Measurements from ENCODE around the gene NKX1-1.

NKX1-1 gene

DNA sequence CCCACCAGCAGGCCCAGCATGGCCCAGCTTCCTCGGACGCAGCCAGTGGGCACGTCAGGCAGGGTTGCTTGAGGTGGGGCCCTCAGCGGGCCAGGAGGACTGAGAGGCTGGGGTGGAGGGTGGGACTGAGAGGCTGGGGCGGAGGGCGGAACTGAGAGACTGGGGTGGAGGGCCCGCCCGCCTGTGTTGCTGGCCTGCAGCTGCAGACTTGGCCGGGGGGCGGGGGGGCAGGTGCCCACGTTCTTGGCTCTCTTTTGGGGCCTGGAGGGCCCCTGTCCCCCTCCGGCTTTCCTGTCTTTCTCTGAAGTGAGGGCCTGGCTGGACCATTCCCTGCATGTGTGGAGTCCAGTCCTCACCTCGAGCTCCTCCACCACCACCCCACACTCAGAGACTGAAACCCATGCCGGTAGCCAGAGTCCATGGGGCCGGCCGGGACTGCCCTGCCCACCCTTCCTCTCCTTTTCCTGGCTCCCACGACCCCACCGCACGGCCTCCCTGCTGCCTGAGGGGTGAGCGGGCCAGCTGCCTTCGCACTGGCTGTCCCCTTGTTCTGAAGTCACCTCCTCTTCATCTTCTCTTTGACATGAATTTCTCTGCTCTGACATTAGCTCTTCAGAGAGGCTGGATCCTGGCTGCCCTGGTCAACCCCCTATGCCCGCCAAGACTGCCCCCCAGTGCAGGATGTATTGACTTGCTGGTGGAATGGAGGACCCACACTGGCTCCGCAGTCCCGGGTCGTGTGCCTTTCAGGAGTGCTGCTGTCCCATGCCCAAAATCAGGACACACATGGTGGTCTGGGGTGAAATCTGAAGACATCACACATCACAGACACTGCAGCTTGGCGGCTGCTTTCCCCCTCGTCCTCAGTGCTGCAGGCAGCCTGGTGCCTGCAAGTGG, 10.1 kb upstream of the NKX1-1 start:
- DNase-seq = no peak

DNA sequence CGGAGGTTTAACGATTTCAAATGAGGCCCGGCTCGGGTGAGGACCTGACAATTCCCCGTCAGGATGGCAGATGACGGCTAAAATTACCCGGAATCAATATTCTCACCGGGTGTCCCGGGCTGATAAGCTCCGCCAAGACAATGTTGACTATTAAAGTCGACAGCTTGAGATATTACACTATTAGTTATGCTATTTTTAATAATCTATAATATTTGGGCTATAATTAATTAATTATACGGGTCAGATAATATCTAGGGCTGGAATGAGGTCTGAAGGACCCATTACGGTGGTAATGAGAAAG, 9.4 kb upstream of the NKX1-1 start:
- DNase-seq = no peak

DNA sequence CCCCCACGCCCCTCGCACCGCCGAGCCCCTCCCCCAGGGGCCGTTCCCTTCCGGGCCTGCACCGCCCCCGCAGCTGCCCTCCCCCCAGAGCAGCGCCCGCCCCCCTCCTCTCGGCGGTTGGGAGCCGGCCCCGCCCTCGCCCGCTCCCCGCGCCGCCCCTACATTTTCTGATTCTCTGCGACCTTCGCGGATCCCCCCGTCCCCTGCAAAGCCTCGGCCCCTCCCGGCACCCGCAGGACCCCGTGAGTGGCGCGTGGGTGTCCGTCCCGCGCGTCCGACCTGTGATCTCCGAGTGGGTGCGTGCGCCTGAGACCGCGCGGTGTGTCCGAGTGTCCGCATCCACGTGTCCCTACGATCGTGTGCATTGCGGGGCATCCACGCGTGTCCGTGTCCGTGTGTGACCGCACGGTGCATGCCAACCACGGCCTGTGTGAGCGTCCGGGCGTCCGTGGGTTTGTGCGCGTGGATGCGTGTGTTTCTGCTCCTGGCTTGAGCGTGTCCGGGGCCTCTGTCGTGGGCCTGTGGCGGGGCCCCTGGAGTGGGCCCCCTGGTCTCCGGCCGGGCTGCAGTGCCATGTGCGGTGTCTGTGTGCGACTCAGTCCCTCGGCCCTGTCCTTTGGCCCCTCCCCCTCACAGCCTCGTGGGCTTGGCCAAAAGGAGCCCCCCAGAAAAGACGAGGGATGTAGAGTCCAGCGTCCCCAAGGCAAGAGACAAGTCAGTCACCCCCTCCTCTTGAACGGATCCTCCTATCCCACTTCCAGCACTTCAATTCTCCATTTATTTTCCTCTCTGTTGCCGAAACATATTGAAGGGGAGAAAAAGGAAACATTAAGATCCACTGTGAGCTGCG, 8.8 kb upstream of the NKX1-1 start:
- no peak for DNase-seq

DNA sequence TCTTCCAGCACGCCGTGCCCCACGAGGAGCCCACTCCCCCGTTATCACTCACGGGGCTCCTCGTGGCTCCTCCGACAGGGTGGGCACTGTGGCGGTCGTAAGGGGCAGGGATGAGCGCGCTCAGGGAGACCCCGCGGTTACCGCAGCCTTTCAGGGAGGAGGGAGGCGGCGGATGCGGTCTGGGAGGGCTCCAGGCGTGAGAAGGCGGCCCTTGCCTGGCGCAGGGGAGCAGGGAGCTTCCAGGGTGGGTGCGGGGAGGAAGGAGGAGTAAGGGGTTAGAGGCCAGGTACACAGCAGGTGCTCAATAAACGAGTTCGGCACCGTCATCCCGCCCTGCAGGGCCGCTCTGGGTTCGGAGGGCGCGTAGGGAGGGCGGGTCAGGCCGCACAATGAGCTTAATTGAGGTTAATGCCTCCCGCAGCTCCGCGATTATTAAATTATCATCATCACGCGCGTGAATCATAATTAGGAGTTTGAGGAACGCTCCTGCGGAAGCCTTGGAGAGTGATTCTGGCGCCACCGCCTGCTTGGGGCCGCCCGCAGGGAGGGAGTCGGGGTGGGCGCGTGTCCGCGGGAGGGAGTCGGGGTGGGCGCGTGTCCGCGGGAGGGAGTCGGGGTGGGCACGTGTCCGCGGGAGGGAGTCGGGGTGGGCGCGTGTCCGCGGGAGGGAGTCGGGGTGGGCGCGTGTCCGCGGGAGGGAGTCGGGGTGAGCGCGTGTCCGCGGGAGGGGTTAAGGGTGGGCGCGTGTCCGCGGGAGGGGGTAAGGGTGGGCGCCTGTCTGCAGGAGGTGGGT, 7.6 kb upstream of the NKX1-1 start:
- DNase-seq = no peak

DNA sequence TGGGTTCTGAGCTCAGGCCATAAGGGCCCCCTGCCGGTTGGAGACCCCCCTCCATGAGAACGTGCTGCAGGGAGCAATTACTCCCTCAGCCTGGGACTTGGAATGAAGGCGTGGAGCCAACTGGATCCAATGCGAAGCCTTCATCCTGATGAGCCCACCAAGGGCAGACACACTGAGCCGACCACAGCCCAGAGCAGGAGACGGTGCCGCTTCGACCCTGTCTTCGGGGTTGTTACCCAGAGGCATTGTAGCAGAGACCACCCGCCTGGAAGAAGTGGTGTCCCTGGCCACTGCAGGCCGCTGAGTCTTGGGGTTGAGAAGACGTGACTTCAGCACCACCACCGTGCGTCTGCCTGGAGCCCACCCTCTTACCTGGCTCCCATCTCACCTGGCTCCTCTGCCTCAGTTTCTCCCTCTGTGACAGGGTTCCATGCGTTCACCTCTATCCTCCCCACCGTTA, 7.0 kb upstream of the NKX1-1 start:
- DNase-seq = no peak

DNA sequence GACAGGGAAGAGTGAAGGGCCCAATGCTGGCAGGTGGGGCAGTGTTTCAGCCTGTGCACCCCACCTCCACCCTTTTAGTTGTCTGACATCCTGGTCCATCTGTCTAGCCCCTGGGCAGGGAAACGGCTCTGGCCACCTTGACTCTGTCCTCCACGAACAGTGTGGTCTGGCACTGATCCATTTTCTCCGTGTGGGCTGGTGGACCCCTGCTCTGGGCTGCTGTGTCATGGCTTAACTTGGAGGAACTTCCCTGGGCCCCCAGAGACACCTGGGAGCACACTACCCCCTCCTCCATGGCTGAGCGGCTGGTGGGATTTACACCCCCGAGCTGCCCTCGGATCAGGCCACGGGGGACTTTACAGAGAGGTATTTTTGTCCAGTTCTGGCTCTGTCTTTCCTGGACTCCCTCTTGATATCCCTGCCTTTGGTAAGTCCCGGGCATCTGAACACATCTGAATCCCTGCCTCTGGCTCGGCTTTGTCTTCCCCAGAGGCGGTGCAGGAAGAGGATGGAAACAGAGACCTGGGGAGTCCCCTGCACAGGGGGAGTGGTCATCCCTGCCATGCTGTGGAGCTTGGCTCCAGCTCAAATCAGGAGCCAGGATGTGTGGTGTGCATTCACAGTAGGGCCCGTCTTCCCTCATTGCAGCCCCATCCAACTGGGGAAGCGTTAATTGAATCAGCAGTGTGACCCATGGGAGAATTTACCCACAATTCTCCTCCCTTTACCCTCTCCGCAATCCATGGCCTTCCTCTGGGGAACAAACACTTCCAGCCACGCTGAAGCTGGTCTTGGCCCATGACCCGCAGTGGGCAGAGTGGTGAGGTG, 6.3 kb upstream of the NKX1-1 start:
- no peak for DNase-seq

DNA sequence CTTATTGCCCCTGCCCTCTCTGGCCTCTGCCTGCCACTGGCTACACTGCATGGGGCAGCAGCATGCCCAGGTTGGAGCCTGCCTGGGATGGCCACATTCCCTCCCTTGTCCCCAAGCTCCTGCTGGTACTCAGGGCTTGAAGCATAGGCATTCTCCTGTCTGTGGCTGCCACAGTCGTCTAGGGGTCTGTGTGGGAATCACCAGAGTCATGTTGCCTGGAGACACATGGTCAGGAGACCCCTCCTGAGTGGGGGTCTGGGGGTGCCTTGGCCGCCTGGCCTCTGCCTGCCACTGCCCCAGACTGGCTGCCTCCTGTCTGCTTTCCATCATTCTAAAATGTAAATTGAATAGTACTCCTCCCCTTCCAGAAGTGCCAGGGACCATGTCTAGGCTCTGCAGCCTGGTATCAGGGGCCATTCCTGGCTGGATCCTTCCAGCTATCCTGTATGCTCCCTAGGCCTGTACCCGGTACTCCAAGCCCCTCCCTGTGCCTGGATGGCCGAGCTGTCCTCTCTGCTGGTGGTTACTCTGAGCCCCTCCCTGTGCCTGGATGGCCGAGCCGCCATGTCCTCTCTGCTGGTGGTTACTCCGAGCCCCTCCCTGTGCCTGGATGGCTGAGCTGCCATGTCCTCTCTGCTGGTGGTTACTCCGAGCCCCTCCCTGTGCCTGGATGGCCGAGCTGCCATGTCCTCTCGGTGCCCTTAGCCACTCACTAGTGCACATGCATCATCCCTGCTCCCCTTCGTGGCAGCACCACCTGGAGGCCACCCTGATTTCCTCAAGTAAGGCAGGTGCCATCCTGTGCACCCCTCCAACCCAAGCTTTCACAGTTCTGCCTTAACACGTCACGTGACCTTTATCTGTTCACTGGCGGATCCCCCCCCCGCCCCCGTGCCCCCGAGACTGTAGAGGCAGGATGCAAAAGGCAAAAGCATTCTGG, 5.5 kb upstream of the NKX1-1 start:
- DNase-seq = no peak

DNA sequence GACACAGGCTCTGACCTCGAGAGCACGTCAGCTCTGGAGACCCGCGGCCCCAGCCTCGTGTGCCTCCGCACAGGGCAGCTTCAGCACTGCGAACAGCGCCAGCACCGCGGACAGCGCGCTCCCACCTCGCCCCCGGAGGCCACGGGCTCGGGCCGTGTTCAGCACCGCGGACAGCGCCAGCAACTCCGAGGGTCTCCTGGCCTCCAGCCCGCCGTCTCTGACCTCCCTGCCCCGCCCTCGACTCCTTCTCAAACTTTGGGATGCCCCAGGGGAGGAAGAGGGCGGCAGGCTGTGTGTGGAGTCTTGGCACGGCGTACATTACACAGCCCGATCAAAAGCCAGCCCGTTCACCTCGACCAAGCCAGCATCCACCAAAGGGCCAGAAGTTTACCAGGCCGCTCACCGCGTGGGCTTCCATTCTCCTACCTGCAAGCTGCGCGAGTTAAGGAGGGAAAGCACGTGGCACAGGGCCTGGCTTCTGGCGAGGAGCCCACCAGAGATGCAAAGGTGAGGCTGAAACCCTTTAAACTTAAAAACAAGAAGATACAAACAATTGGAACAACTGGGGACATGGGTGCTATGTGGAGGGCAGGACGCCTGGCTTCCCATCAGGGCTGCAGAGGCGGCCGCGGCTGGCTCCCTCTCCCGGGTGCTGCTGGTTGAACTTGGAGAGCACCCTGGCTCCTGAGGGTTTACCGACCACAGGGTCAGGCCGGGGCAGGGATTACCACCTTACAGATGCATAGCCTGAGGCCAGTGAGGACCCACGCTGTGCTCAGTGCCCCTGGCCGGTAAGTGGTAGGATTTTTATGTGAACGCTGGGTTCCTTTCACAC, 4.5 kb upstream of the NKX1-1 start:
- DNase-seq = no peak

DNA sequence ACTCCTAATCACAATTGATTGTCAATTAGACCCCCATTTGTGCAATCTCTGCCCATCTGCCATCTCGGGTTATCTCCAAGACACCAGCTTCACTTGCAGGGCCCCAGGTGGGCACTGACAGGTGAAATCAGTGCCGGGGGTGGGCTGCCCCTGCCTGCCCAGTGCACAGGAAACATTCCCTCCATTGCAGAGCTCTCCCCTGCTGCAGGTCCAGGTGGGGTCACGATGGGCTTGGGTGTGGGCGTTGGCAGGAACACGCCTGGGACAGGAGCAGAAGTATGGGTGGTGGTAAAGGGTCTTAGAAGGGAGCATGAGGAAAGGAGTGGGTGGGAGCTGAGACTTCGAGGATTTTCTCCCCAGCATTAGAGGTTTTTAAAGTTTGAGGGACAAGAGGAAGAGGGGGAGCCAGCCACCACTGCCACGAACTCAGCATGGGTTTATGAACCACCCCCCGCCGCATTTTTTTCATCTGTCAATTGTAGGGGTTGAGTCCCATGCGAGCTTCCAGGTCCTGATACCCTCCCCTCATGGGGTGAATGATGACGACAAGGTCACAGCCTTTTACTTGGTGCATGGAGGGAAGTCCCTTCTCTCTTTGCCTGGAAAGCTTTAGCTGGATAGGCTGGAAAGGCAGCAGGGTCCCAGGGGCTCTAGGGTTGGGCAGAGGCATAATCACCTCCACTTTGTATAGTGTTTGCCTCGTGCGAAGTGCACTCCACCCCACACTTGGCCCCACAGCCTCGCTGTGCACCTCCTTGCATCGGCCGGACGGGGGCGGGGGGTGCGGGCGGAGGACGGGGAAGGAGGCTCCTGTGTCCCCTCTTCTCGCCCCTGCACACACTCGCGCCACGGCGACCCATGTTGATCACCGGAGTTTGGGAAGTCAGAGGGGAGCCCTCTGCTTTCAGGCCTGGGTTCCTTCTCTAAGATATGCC, 3.5 kb upstream of the NKX1-1 start:
- no peak for DNase-seq

DNA sequence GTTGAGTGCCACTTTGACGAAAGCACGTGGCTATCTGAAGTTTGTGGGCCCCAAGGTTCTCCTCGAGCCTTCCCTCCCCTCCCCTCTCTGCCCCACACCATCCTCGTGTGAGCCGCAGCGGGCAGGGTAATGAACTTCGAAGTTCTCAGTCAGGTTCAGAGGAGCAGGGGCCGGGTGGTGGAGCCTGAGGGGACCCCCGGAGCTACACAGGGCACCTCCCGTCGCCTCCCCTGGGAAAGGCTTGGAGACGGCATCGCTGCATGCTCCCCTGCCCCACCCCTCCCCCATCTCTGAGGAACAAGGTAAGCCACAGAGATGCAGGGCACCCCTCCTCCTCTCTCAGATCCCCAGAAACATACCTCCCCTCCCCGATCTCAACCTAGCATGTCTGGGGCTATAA, 2.8 kb upstream of the NKX1-1 start:
- DNase-seq = no peak

DNA sequence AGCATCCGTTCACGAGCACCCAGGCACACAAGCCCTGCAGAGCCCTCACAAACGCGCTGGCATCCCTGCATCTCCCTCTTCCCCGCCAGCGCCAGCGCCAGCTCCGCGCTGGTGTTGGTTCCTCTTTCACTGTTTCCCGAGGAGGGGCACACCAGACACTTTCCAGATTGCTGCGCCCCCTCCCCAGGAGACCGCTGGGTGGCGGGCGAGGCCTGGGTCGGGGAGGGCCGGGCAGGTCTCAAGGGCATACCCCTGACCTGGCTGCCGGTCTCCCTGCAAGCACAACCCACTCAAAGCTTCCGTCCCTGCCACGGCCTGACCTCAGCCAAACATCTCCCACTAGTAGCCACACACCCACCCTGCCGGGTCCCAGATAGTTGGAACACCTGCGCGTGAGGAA, 2.2 kb upstream of the NKX1-1 start:
- DNase-seq = no peak

DNA sequence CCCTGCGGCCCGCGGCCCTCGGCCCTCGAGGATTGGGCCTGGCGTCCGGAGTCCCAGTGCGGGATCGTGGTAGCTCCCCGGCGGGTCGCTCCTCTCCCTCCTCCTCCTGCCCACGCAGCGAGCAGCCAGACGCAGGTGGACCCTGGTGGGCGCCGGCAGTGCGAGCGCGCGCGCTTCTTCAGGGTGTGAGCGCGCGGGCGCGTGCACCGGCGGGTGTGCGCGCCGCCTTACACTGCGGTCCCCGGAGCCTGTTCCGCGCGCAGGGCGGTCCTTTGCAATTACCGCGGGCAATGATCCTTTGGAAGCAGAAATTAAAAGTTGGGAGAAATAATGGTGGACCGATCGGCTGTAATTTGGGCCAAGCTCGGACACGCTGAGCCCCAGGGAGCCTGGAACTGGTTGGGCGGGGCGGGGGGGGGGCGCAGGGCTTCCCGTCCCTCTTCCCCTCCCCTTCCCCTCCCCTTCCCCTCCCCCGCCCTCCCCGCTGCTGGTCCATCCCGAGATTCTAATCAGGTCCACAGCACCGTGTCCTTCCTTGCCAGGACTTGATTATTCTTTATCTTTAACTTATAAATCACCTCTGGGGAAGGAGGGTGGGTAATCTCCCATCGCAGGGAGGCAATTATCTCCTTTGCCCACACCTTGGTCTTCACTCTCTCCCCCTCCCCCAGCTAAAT, 1.6 kb upstream of the NKX1-1 start:
- DNase-seq = no peak

DNA sequence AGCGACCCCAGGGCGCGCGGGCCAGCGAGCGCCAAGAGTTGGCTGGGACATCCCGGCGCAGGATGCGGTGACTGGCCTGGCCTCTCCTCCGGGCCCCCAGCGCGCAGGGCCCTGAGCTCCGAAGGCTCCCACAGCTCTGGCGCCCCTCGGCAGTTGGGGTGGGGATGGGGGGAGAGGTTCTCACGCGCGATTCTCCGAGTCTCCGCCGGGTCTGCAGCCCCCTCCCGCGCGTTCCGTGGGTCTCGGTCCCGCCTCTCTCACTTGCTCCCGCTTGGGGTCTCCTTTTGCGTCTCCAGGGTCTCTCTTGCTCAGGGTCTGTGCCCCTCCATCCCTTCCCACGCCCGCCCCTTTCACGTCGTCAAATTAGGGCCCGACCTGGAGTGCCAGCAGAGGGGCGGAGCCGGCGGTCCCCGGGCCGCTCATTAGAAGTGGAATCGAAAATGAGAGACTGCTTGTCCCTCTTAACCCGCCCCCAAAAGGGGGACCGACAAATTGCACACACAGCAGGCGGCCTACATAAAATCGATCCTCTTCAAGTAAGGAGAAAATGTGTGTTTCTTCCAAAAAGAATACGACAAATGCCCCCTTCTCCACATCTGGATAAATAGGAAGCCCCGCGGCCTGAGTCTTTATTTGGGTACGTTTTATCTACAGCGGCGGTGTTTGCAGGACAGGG, 877 bp upstream of the NKX1-1 start:
- DNase-seq = no peak

DNA sequence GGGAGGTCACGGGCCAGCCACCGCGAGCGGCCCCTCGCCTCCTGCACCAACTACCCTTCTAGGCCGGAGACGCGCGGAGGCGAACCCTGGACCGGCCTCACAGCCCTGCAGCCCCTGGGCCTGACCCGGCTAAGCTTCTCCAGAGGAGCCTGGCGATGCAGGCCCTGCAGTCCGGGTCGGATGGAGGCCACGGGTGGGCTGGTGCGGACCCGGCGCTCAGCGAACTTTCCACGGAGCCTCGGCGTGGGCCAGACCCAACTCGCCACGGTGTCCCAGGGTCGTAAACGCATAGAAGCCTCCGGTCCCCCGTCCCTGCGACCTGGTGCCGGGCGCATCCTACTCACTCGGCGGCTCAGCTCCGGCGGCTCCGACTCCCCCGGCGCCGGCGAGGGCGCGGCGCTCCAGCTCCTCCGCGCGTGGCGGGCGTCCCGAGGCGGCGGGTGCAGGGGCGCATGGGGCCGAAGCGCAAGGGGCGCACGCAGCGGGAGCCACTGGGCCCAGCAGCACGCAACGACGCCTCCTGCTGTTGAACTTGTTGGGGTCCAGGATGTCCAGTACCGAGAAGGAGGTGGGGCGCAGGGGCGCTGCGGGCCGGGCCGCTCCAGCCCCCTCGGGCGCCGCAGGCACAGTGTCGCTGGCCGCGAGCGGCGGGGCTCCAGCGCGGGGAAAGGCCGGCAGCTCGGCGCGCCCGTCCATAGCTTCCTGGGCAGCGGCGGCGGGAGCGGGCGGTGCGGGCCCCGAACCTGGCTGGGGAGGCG, 427 bp downstream of the NKX1-1 start:
- DNase-seq = no peak

DNA sequence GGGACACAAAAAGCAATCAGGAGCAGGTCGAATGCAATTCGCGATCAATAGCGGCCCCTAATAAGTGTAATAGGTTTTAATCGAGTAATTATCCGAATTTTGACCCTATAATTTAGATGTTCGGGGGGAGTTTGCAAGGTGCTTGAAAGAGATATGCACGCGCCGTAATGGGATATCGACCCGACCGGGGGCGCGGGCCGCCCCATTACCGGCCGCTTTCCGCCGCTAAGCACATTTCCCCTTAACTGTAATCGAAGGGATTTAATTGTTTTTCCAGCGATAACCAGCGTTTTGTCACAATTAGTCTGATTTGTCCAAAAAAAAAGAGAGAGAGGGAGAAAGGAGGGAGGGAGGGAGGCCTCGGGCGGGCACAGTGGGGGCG, 997 bp downstream of the NKX1-1 start:
- DNase-seq = no peak

DNA sequence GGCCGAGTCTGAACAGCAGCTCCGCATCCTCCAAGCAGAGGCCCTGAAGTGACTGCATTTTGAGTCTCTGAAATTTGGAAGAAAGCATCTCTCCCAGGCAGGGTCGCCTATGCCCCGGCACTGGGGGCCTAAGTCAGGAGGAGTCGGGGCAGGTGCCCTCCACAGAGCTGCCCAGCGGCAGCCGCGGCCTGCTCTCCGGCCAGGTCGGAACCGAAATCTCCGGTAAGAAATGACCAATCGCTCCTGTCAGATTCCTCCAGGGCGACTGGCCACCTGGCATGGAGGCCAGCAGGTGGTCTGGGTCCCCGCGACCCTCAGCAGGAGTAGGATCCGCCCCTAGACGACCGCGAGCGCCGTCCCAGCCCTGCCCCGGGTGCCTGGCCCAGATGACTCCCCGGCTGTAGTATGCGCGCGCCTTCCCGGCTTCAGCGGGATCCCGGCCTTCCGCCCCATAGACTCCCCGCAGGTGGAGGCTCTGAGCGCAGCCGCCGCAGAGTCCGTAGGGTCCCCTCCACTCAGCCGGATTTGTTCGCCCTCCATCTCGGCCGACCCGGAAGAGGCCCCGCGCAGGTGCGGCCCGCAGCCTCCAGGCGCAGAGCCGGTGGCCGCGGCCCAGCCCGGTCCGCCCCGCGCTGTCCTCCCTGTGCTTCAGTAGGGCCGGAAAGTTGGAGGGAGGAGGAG, 1.5 kb downstream of the NKX1-1 start:
- DNase-seq = no peak
